Activated CD4-positive, alpha-beta T cell treated with anti-CD3 and anti-CD28 coated beads, Interleukin-2, Interleukin-4, amounts not matched to agents 100 ng/mL and 50 ng/mL, durations not matched to agents 16 hours and 8 hours (primary cell): Measurements from ENCODE around the gene LYZ.
A peak's percentile ranks its signal among the peaks of the same experiment; 100 is the strongest.

Experiments used
- DNase-seq: peaks from one replicate; pipeline ENCODE4 v3.0.0-alpha.2; 2020; ENCODE audit warnings: low spot score

Gene LYZ

DNA sequence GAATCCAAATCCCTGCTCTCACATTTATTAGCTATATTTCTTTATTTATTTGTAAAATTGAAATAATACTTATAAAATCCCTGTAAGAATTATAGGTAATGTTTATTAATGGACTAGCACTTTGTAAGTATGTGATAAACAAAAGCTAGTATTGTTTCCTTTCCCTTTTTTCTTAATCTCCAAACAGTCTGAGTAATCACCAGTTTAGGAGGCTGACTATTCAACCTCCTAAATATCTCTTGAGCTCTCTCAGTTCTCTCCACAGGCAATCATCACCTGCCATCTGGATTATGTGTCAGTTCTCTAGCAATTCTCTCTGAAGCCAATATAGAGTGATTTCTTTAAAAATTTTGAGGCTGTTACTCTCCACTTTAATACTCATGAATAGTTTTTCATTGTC, 9.2 kb upstream of the LYZ start:
- no peak for DNase-seq

GRCh38 chr12:69339999-69340398, 8.2 kb upstream of the LYZ start:
- DNase-seq, result no peak

DNA sequence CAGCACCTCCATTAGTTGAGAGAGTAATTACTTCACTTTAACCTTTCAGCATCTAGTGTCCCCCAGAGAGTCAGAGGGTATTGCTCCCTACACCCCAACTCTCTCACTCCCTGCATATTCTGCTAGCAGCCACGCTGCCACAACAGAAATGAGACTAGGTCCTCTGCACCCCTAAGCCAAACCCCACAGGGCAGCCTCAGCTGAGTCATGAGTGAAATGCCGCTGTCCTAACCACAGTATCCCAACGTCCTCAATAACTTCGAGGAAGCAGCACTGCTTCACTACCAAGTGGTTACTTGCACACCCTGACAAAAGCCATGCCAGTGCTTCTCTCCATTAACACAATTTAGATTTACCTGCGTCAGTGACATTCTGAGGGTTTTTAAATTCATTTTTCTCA, 6.9 kb upstream of the LYZ start:
- no peak for DNase-seq

DNA sequence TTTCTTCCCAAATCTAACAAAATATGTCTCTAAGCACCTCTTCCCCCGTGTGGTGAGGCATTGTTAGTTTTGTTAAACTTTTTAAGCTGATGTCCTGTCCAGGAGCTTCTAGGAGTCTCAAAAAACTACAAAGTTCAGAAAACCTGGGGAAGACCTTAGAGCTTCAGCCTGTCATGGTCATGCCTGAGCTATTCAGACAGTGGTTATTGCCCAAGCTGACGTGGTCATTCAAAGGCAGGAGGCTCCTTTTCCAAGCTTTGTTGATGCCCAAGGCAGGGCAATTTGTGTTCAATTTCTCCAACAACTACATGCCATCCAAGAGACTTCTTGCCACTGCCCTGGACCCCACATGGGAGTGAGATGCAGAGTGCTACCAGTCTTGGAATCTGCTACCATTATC, 5.8 kb upstream of the LYZ start:
- no peak for DNase-seq

DNA sequence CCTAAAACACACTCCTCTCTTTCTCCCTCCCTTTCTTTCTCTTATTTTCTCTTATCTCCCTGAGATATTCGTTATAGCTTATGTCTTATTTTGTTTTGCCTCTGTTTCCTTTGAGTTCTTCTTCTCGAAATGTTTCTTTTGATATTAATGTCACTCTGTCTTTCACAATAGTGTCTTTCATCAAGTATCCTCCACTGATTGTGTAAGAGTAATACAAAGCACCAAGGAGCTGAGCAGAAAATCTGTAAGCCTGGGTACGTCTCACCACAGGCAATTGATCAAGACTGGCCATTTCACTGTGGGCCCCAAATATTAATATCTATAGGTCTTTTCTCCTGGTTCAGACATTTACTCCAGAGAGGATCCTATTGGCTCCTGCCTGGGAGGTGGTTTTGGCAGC, 4.8 kb upstream of the LYZ start:
- no peak for DNase-seq

DNA sequence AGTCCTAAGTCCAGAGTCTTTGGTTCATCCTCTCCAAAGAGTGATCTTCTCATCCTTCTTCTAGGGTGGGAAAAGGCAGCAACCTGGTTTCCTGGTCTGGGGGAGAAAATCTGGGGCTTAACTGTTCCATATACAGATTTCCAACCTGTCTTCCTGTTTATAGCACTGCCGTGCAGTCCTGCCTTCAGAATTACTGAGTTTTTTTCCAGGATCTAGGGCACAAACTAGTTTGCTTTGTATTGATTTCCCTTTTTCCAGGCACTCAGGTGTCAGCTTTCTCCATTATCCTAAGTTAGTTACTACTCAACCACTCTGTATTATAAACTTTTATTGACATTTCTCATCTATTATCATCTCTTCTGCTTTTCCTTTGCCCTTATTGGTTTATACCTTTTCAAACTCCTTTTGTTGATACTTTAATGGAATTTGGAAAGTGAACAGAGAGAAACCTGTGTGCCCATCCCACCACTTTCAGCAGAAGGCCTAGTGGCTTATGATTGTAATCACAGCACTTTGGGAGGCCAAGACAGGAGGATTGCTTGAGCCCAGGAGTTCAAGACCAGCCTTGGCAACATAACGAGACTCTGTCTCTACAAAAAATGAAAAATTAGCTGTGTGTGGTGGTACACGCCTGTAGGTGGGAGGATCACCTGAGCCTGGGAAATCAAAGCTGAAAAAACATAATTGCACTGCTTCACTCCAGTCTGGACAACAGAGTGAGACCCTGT, 4.1 kb upstream of the LYZ start:
- no peak for DNase-seq

- no peak for DNase-seq
Observed at GRCh38 chr12:69345077-69345476, 3.1 kb upstream of the LYZ start.

DNA sequence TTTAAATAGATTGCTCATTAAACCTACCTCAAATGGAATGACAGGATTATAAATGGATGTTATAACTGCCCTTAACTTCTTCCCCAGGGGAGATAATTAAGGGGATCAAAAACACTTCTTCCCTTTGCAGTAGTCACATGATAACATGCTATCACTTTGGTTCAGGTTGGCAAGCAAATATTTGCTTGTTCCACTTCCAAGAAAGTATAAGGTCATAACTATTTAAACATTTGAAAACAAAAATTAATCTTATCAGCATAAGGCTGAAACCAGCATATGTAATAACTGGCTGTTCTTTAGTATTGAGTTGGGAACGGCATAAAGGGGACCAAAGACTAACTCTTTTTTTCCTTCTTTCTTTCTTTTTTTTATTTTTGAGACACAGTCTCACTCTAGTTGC, 2.4 kb upstream of the LYZ start:
- DNase-seq, result no peak

DNA sequence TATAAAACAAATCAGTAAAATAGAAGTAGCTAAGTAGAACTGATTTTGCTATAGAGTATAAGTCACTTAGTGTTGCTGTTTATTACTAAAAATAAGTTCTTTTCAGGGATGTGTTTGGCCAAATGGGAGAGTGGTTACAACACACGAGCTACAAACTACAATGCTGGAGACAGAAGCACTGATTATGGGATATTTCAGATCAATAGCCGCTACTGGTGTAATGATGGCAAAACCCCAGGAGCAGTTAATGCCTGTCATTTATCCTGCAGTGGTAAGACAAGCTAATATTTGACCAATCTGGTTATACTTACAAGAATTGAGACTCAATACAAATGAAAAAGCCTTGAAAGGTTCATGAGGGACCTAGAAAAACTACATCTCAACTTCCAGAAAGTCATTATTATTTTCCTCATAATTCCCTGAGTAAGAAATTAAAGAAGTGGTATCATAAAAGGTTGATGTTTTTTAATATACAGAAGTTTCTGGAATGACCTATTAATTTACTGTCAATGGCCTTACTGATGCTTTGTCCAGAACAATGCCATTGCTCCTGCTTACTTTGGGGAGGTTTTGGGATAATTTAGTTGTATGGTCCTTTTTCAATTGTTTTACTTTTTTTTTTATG, 1.9 kb downstream of the LYZ start:
- DNase-seq, result no peak

DNA sequence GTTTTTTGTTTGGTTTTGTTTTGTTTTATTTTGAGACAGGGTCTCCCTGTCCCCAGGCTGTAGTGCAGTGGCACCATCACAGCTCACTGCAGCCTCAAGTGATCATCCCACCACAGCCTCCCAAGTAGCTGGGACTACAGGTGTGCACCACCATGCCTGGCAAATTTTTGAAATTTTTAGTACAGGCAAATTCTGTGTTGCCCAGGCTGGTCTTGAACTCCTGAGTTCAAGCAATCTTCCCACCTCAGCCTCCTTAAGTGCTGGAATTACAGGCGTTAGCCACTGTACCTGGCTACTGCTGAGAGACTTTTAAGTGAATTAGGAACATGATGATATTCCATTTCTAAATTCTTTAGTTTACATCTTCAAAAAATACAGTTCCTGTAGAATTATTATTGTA, 2.6 kb downstream of the LYZ start:
- no peak for DNase-seq

- no peak for DNase-seq
Observed at GRCh38 chr12:69351462-69352236, 3.5 kb downstream of the LYZ start.

GRCh38 chr12:69352904-69353303, 4.7 kb downstream of the LYZ start:
- no peak for DNase-seq

- no peak for DNase-seq
Observed at GRCh38 chr12:69354172-69354555, 6.0 kb downstream of the LYZ start.

GRCh38 chr12:69354556-69355187, 6.5 kb downstream of the LYZ start:
- DNase-seq, result no peak

GRCh38 chr12:69355363-69356028, 7.3 kb downstream of the LYZ start:
- no peak for DNase-seq

- DNase-seq, result peak; percentile 94
Observed at GRCh38 chr12:69359531-69360347, 11.6 kb downstream of the LYZ start, which contains the start of gene YEATS4. YEATS4 (plus strand) TSS chr12:69359743; CDS start chr12:69359973, 230 bp downstream.

DNA sequence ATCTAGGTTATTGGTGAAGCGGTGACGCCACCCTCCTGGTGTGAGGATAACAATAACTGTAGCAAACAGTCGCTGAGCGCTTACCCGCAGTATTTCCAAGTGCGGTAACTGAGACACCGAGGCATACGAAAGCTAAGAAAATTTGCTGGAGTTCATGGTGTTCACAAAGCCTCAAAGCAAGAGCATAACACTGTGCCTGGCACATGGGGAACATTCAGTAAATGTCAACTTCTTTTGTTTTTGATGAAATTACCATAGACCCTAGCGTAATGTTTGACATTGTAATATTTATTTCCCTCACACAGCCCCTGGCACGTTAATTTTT, 12.1 kb downstream of the LYZ start:
- DNase-seq, result no peak

DNA sequence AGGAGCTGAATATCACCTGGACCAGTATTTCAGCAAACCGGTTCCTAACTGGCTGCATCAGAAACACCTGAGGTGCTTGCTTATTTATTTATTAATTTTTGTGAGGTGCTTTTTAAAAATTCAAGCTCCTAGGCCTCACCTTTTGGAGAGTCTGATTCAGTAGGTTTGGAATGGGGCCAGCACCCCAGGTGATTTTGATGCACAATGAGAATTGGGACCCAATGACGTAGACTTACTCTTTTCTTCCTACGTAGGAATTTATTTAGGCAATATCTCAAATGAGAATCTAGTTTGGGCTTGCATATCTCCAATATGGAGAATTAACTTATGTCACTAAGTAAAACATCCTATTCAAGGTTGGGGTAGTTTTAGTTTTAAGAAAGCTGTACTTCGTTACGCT, 18.6 kb downstream of the LYZ start:
- no peak for DNase-seq

GRCh38 chr12:69368171-69368570, 20.0 kb downstream of the LYZ start:
- no peak for DNase-seq

DNA sequence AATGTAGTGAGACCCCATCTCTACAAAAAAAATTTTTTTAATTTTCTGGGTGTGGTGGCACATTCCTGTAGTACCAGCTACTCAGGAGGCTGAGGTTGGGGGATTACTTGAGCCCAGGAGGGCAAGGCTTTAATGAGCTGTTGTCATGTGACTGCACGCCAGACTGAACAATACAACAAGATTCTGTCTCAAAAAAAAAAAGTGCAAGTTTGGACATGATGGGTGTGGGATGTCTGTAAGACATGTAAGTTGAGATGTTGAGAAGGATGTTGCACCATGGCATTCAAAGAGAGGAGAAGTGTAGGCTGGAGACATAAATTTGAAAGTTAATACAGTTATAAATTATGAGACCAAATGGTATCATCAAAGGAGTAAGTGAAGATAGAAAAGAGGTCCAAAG, 34.9 kb downstream of the LYZ start:
- DNase-seq, result no peak

- DNase-seq, result no peak
Observed at GRCh38 chr12:69385038-69385437, 36.9 kb downstream of the LYZ start.

DNA sequence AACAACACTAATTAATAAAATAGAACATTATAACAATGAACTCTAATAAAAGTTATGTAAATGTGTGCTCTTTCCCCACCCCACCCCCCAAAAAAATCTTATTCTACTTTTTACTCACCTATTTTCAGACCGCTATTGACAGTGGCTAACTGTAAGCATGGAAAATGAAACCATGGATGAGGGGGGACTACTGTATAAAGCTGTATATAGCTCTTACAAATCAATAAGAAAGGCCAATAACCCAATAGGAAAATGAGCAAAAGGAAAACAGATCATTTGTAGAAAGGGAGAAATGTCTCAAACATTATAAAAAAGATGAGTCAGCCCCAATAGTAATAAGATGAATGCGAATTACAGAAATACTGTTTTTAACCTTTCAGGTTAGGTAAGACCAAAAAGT, 38.7 kb downstream of the LYZ start:
- no peak for DNase-seq
